GM23248 (cell line): Measurements from ENCODE around the gene LRIG1.

Source experiments
- EZH2 ChIP-seq: fragments of 200-600 bp; sonication (generic); IDR thresholded peaks from 2 replicates; pipeline ENCODE4 v1.6.1; 2018; ENCODE audit warnings: antibody characterized with exemption, mild to moderate bottlenecking; ENCODE audit not compliant: insufficient read depth, poor library complexity, severe bottlenecking
- EZH2phosphoT487 ChIP-seq: fragments of 200-600 bp; sonication (generic); IDR thresholded peaks from 2 replicates; pipeline ENCODE4 v1.6.1; 2018; ENCODE audit warnings: antibody characterized with exemption, moderate library complexity, mild to moderate bottlenecking, low read depth; ENCODE audit not compliant: insufficient read depth

- TF ChIP-seq EZH2phosphoT487 (no peak), EZH2 (no peak)
Measured at GRCh38 chr3:66538390-66538789, 37.6 kb upstream of the LRIG1 start.
